ENCODE results near the gene KIF13A. TPM values are rescaled to one million over a fixed set of nuclear protein-coding genes. Genes with fewer than 3 reads are reported as not detected.

Gene KIF13A
- total RNA-seq, 1 experiment from 2014 or later, result 24.1 TPM

- H3K36me3 Mint-ChIP-seq (ENCODE audit: insufficient read depth, unreplicated experiment), result peaks cover 9% of the 10 kb centered on the region
- no peak for TF ChIP-seq CTCF (IDR thresholded peaks at IDR 0.05; ENCODE audit: unreplicated experiment)
- no peaks in the 10 kb centered on the region for H3K9me3 Mint-ChIP-seq (ENCODE audit: unreplicated experiment)
- H3K27me3 Mint-ChIP-seq (ENCODE audit: insufficient read depth, unreplicated experiment), result no peaks in the 10 kb centered on the region
- no peak overlapping the region for H3K4me3 Mint-ChIP-seq (ENCODE audit: unreplicated experiment)
- H3K27ac Mint-ChIP-seq (ENCODE audit: low read depth, unreplicated experiment), result peak overlapping the region; percentile 64
- peaks cover 28% of the 10 kb centered on the region for H3K4me1 Mint-ChIP-seq (ENCODE audit: insufficient read depth, unreplicated experiment)
- POLR2A ChIA-PET, result interaction anchor here (0.9 to 1.5 kb wide), 4 partner anchors 8 to 268 kb away, joined by 3 to 6 read pairs (median 5); partner anchors contain the start of genes KDM1B and TPMT
- no peak for DNase-seq (ENCODE audit: unreplicated experiment)
- intact Hi-C loops (cut with micrococcal nuclease), result no loop called here
- CTCF ChIA-PET, result no interaction called here
- BruUV-seq (replicated peaks), result no TSS peak
These were observed 101.4 kb downstream of the KIF13A start for GRCh38 chr6:17885889-17886576.

- POLR2A ChIA-PET, result interaction anchor here (0.9 to 2.7 kb wide), 8 partner anchors 12 to 270 kb away, joined by 3 to 12 read pairs (median 4); partner anchors contain the start of genes KDM1B and TPMT
- Mint-ChIP-seq H3K9me3 (ENCODE audit: unreplicated experiment) (no peaks in the 10 kb centered on the region), H3K4me1 (ENCODE audit: insufficient read depth, unreplicated experiment) (peaks cover 28% of the 10 kb centered on the region), H3K27me3 (ENCODE audit: insufficient read depth, unreplicated experiment) (no peaks in the 10 kb centered on the region), H3K36me3 (ENCODE audit: insufficient read depth, unreplicated experiment) (peaks cover 13% of the 10 kb centered on the region), H3K27ac (ENCODE audit: low read depth, unreplicated experiment) (peak overlapping the region; percentile 85), H3K4me3 (ENCODE audit: unreplicated experiment) (no peak overlapping the region)
- DNase-seq (ENCODE audit: unreplicated experiment), result peak; percentile 18
- no TSS peak for BruUV-seq (replicated peaks)
- CTCF ChIA-PET, result interaction anchor here (0.7 kb wide), 1 partner anchor 235 kb away, joined by 3 read pairs; no protein-coding TSS in a partner anchor
- intact Hi-C loops (cut with micrococcal nuclease), result no loop called here
- TF ChIP-seq CTCF (IDR thresholded peaks at IDR 0.05; ENCODE audit: unreplicated experiment), result no peak
These were observed 102.6 kb downstream of the KIF13A start for GRCh38 chr6:17884498-17885478.

- ChIA-PET CTCF (interaction anchor here (0.6 to 0.7 kb wide), 2 partner anchors 236 to 269 kb away, joined by 3 read pairs; no protein-coding TSS in a partner anchor), POLR2A (interaction anchor here (1.0 to 2.7 kb wide), 4 partner anchors 8 to 132 kb away, joined by 3 to 12 read pairs (median 4); no protein-coding TSS in a partner anchor)
- no peak for DNase-seq (ENCODE audit: unreplicated experiment)
- peaks cover 13% of the 10 kb centered on the region for H3K36me3 Mint-ChIP-seq (ENCODE audit: insufficient read depth, unreplicated experiment)
- H3K9me3 Mint-ChIP-seq (ENCODE audit: unreplicated experiment), result no peaks in the 10 kb centered on the region
- no peak overlapping the region for H3K27ac Mint-ChIP-seq (ENCODE audit: low read depth, unreplicated experiment)
- H3K4me3 Mint-ChIP-seq (ENCODE audit: unreplicated experiment), result no peak overlapping the region
- intact Hi-C loops (cut with micrococcal nuclease), result no loop called here
- BruUV-seq (replicated peaks), result no TSS peak
- peaks cover 28% of the 10 kb centered on the region for H3K4me1 Mint-ChIP-seq (ENCODE audit: insufficient read depth, unreplicated experiment)
- no peaks in the 10 kb centered on the region for H3K27me3 Mint-ChIP-seq (ENCODE audit: insufficient read depth, unreplicated experiment)
- TF ChIP-seq CTCF (IDR thresholded peaks at IDR 0.05; ENCODE audit: unreplicated experiment), result no peak
These were observed 103.6 kb downstream of the KIF13A start for GRCh38 chr6:17883665-17884497.
